DMS79 (cell line): Measurements from ENCODE around the gene MLH3.
A peak's percentile ranks its signal among the peaks of the same experiment; 100 is the strongest.
"Not testable (repeated sequence)": the region's sequence is repeated elsewhere in the genome, so short reads cannot be mapped to it uniquely, and the experiment has no call there.

Experiments used
- DNase-seq: peaks from one replicate; lab custom pipeline; 2025; lab: John Stamatoyannopoulos, UW

MLH3 gene

GRCh38 chr14:75025082-75025481, 26.2 kb downstream of the MLH3 start:
- DNase-seq: no peak

- no peak for DNase-seq
These were observed 28.2 kb downstream of the MLH3 start for GRCh38 chr14:75023108-75023507.

DNA sequence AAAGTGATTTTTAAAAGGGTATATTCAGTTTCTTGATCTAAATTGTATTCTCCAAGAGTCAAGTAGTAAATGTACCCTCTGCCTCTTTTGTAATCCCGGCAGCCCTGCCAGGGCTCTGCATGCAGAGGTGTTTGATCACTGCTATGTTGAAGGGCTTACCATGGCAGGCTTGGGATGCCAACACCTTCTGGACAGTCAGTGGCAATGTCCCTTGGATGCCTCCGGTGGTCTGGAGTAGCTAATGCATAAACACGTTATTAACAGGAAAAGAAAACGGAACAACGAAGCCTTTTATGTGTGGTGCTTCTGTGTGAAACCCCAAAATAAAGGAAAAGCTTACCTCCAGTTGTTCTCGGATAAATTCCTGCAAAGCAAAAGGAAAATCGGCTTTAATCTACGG, 28.6 kb downstream of the MLH3 start:
- no peak for DNase-seq

DNA sequence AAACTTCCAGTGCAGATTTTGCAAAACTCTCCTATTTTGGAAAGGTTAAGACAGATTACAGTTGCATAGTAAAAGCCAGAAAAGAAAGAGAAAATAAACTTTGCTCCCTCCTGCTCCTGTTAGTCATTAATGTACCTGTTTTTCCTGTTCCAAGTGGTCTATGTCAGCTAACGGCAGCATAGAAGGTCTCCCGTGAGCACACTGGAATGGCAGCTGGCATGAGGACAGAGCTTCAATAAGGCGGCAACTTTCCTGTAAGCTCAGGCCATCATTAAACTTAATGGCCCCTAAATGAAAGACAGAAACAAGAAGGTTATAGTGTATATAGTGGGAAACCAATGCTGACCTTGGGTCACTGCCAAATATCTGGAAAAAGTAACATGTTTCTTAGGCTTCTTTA, 32.6 kb downstream of the MLH3 start:
- peak; percentile 54 for DNase-seq

DNA sequence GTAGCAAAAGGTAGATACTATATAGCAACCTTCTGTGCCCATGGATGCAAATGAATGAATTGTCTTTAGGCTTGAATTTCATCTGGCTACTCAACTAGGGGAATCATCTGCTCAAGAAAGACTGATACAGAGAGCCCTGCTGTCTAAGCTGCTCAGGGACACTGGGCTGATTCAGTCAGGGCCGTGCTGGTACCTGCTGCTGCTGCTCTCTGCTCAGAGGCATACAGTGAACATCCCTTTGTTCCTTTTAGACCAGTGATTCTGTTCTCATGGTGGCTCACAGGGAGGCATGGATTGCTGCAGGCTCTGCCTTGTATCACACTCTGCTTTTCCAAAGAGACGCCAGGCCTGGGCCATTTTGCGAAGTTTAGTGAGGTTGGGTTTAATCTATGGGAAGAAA, 34.5 kb downstream of the MLH3 start:
- no peak for DNase-seq

GRCh38 chr14:75015496-75015895, 35.8 kb downstream of the MLH3 start:
- DNase-seq: no peak

- no peak for DNase-seq
These were observed 38.0 kb downstream of the MLH3 start for GRCh38 chr14:75013290-75013689.

DNA sequence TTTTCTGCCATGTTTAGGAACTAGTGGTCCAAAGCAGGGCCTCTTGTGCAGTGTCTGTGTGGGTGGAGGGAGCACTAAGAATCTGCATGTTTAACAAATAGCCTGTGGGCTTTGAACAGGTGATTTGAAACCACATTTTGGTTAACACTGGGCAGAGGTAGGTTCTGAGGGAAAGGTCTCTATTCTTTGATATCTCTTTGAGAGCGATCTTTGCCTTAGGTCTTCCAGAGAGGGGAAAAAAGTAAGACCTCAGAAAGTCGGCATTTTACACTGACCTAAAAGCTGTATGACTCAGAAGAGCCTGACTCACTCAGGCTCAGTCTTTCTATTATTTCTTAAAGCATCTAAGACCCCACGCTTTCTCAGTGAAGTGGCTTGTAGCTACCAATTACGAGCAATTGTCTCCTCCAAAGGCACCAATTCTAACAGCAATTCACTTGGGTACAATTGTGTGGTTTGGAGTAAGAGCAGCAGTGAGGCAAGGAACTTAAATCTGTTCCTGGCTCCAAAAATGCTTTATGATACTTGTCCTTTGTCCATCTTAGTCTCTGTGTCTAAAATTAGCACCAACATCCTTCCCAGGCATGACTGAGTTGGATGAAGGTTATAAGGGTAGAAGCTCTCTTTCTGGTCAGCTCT, 39.8 kb downstream of the MLH3 start:
- no peak for DNase-seq

- no peak for DNase-seq
These were observed 40.7 kb downstream of the MLH3 start for GRCh38 chr14:75010472-75011093.

DNA sequence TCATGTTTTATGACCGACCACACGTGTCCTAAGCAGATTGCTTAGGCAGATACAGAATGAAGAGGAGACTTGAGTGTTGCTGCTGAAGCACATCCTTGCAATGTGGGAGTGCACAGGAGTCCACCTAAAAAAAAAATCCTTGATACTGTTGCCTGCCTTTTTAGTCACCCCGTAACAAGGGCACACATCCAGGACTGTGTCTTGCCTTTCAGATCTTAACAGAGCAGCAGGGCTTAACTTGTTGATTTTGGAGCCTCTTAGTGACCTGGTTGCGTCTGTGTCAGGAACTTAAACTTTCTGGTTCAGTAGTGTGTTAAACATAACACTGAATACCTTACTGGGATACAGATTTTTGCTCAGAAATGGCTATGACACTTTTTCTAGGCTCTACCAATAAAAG, 42.1 kb downstream of the MLH3 start:
- DNase-seq: no peak

- no peak for DNase-seq
These were observed 45.9 kb downstream of the MLH3 start for GRCh38 chr14:75005357-75005756.

DNA sequence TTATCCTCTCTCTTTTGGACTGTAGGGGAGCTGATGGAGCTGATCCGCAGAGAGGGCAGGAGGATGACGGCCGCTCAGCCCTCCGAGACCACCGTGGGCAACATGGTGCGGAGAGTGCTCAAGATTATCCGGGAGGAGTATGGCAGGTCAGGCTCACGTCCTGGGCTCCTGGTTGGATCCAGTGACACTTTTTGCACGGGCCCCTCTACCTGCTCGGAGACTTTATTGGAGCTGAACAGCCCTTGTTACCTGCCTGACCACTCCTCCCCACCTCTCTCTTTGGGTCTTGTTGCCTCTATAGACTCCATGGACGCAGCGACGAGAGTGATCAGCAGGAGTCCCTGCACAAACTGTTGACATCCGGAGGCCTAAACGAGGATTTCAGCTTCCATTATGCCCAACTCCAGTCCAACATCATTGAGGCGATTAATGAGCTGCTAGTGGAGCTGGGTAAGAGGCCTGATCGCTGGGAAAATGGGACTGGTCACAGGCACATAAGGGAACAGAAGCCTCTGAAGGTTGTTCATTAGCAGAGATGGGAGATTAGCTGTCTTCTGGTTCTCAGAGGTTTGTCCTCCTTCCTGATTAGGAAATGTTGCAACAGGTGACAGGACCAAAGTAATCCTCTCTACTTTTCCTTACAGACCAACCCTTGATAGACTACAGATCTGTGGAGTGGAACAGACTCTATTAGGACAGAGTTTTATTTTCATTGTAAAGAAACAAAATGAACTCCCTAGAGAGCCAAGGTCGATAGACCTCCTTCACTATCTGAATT, 47.8 kb downstream of the MLH3 start:
- no peak for DNase-seq

DNA sequence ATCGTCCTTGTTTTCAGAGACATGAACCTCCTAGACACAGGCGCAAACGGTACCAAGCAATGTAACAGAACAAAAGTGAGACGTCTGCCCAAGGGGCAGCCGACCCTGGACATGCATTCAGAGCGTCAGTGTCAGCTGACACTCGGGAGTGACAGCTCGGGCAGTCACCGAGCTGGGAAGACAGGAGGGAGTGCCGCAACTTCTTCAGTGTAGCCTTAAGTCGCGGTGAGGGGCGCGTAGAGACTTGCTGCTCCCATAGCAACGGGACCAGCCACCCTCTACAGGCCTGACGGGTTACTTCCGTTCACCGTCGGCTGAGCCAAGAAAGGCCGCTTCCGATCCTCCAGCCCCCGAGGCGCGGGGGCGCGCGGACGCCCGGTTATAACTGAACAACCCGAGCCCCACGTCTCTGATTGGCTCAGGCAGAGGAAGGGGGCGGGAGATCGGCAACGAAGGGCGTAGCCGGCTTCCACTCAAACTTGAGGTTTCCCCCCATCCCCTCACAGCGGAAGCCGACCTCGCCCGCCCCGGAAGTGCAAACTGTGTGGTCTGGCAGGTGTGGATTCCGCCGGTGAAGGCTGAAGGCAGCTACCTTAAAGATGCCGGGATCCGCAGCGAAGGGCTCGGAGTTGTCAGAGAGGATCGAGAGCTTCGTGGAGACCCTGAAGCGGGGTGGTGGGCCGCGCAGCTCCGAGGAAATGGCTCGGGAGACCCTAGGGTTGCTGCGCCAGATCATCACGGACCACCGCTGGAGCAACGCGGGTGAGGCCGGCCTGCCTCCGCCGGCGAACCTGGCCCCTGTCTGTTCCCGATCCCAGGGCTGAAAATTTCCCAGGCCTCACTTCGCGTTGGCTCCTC, 48.6 kb downstream of the MLH3 start, which contains the start of gene EIF2B2:
TSS of gene EIF2B2 (plus strand) at position 530 of the 858 bp plus-strand sequence. CDS start at position 600, 70 bp downstream.
- peak; percentile 99 for DNase-seq

GRCh38 chr14:75001899-75002298, 49.4 kb downstream of the MLH3 start:
- no peak for DNase-seq

- no peak for DNase-seq
These were observed 50.0 kb downstream of the MLH3 start for GRCh38 chr14:75001261-75001660.

- DNase-seq: not testable (repeated sequence)
These were observed 55.5 kb downstream of the MLH3 start for GRCh38 chr14:74995781-74996180.

DNA sequence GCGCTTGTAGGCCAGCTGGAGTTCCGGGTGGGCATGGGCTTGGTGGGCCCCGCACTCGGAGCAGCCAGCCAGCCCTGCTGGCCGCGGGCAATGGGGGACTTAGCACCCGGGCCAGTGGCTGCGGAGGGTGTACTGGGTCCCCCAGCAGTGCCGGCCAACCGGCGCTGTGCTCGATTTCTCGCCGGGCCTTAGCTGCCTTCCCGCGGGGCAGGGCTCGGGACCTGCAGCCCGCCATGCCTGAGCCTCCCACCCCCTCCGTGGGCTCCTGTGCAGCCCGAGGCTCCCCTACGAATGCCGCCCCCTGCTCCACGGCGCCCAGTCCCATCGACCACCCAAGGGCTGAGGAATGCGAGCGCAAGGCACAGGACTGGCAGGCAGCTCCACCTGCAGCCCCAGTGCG, 57.1 kb downstream of the MLH3 start:
- not testable (repeated sequence) for DNase-seq

- no peak for DNase-seq
These were observed 62.3 kb downstream of the MLH3 start for GRCh38 chr14:74988993-74989392.

DNA sequence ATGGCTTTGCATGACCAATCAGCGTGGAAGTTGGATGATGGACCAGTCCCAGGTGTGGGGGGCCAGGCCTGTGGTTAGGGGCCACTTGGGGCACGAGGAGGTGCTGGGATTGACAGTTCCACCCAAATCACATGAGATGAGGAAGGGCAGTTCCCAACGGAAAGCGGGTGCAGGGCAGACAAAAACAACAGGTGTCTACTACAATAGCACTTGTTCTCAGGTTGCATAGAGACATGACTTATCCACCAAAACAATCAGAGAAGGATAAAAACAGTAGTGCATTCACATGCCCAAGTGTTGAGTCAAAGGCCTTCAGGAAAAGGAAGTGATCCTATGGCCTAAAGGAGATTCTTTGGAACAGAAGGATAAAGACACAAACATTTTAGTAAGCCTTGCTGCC, 63.1 kb downstream of the MLH3 start:
- DNase-seq: no peak

GRCh38 chr14:74985806-74986205, 65.5 kb downstream of the MLH3 start:
- DNase-seq: no peak

GRCh38 chr14:74985028-74985310, 66.3 kb downstream of the MLH3 start:
- DNase-seq: no peak

DNA sequence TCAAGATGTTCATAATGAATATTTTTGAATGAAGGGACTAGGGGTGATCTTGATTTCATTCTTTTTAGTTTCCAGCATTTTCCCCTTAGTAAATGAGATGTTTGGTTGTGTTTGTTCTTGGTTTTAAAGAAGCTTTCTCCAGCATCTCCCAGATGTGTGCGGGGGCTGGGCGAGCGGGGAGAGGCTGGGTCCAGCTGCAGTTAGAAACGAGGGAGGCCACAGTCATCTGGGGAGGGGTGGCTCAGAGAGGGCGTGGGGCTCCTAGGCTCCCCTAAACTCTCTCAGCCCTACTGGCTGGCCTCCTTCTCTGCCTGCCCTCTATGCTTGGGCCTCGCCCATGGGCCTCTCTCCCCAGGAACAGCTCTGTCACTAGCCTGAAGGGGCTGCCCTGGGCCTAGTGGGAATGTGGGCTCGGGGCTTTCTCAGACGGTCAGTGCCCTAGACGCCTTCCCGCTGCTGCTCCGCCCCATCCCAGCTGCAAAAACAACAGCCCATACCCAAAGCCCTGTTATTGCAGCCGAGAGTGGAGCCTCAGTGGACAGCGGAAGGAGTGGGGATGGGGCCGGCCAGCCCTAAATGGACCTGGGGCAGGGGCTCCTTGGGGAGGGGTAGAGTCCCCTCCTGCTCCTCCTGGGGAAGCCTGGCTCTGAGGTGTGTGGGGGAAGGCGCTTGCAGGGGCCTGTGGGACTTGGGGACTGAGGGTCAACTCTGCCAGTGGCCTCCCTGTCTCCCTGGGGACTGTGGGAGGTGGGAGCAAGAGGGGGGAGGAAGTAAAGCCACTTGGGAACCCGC, 66.8 kb downstream of the MLH3 start:
- DNase-seq: no peak
